ENCODE measurements around the gene MPZL1. TPM values are rescaled to one million over a fixed set of nuclear protein-coding genes. Genes with fewer than 3 reads are reported as not detected.

MPZL1 gene
- total and polyA plus RNA-seq, 12 donors = 12.1 to 101 (median 62.8) TPM

DNA sequence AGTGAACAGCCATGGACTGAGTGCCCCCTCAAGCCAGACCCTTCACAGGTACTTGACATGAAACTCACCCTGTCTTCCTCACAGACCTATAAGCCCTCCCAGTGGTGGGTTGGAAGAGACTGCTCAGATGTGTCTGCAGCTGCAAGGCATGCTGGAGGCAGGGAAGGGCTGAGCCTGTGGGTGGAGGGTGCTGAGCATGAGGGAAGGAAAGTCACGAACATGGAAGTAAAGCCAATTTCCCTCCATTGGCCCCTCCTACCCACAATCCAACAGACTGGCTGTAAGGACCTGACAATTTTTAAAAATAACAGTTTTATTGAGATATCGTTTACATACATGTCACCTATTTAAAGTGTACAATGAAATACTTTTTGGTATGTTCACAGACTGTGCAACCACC, 47.6 kb upstream of the MPZL1 start:
- Histone ChIP-seq H3K36me3 (replicated peaks in 1 of 2) (no peaks in the 10 kb centered on the region), H3K27me3 (no peaks in the 10 kb centered on the region), H3K27ac (no peak overlapping the region), H3K4me3 (no peak overlapping the region), H3K4me1 (replicated peaks in 1 of 2) (peaks cover 5 to 18% of the 10 kb centered on the region in 2 donors), H3K9me3 (replicated peaks in 1 of 3) (no peaks in the 10 kb centered on the region)
- TF ChIP-seq, protein P1, sequence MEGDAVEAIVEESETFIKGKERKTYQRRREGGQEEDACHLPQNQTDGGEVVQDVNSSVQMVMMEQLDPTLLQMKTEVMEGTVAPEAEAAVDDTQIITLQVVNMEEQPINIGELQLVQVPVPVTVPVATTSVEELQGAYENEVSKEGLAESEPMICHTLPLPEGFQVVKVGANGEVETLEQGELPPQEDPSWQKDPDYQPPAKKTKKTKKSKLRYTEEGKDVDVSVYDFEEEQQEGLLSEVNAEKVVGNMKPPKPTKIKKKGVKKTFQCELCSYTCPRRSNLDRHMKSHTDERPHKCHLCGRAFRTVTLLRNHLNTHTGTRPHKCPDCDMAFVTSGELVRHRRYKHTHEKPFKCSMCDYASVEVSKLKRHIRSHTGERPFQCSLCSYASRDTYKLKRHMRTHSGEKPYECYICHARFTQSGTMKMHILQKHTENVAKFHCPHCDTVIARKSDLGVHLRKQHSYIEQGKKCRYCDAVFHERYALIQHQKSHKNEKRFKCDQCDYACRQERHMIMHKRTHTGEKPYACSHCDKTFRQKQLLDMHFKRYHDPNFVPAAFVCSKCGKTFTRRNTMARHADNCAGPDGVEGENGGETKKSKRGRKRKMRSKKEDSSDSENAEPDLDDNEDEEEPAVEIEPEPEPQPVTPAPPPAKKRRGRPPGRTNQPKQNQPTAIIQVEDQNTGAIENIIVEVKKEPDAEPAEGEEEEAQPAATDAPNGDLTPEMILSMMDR (IDR thresholded peaks at IDR 0.05) = no peak
- TF ChIP-seq POLR2A (IDR thresholded peaks at IDR 0.05) = no peak
- DNase-seq = no peak
- intact Hi-C loops (cut with DNase I) = no loop called here
- WGBS, 4 donors = 74 to 80% (median 77%) methylated on average over 2 of the region's 2 CpGs

DNA sequence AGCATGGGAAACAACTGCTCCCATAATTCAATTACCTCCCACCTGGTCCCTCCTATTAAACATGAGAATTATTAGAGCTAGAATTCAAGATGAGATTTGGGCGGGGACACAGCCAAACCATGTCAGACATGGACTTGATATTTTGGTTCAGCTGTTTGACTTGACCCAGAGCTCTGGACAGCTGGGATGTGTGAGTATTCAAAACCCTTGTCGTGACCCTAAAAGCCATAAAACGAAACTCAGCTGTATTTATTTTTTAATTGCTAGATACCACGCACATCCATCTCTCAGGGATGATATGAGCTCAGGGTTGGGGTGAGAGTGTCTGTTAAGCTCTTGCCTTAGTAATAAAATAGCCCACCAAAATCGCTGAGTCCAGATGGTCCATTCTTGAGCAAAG, 46.3 kb upstream of the MPZL1 start:
- DNase-seq = no peak
- Histone ChIP-seq H3K27me3 (no peaks in the 10 kb centered on the region), H3K36me3 (replicated peaks in 1 of 2) (no peaks in the 10 kb centered on the region), H3K9me3 (replicated peaks in 1 of 3) (no peaks in the 10 kb centered on the region), H3K4me3 (no peak overlapping the region), H3K4me1 (replicated peaks in 1 of 2) (peaks cover 5 to 12% of the 10 kb centered on the region in 2 donors), H3K27ac (no peak overlapping the region)
- TF ChIP-seq, protein P1 (IDR thresholded peaks at IDR 0.05) = no peak
- no peak for TF ChIP-seq POLR2A (IDR thresholded peaks at IDR 0.05)
- intact Hi-C loops (cut with DNase I) = no loop called here
- 73 to 87% (median 81%) methylated on average over 5 of the region's 5 CpGs for WGBS, 4 donors

DNA sequence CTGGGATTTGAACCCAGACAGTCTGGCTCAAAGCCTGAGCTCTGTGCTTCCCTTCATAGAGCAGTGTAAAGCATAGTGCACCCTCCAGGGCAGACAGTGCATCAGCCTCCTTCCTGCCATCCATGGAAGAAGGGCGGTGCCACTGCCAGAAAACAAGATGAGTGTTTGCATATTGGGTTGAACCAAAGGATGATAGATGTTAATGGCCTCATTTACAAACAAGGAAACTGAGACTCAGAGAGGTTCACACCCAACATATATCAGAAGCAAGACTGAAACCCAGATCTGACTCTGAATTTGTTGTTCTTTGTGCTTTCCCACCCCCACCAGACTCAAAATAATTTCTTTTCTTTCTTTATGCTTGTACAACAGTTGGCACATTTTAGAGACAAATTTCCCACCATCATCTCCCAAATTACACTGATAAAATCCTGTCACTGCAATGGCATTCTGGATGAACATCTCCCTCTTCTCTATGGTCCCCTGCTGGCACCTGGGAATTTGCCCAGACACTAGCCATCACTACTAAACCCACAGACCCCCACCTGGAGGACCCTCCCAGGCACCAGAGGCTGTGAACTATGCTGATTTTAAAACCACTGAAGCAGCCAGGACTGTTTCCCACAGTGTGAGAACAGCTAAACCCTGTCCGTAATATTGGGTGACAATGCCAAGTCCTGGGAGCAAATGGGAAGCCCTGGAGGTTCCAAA, 45.4 kb upstream of the MPZL1 start:
- Histone ChIP-seq H3K36me3 (replicated peaks in 1 of 2) (no peaks in the 10 kb centered on the region), H3K4me1 (replicated peaks in 1 of 2) (peaks cover 3 to 14% of the 10 kb centered on the region in 2 donors), H3K27me3 (no peaks in the 10 kb centered on the region), H3K9me3 (replicated peaks in 1 of 3) (no peaks in the 10 kb centered on the region), H3K4me3 (no peak overlapping the region), H3K27ac (no peak overlapping the region)
- no peak for DNase-seq
- intact Hi-C loops (cut with DNase I) = no loop called here
- WGBS, 4 donors = 93 to 99% (median 94%) methylated on average over 1 to 2 of the region's 2 CpGs
- TF ChIP-seq, protein P1 (IDR thresholded peaks at IDR 0.05) = no peak
- TF ChIP-seq POLR2A (IDR thresholded peaks at IDR 0.05) = no peak

DNA sequence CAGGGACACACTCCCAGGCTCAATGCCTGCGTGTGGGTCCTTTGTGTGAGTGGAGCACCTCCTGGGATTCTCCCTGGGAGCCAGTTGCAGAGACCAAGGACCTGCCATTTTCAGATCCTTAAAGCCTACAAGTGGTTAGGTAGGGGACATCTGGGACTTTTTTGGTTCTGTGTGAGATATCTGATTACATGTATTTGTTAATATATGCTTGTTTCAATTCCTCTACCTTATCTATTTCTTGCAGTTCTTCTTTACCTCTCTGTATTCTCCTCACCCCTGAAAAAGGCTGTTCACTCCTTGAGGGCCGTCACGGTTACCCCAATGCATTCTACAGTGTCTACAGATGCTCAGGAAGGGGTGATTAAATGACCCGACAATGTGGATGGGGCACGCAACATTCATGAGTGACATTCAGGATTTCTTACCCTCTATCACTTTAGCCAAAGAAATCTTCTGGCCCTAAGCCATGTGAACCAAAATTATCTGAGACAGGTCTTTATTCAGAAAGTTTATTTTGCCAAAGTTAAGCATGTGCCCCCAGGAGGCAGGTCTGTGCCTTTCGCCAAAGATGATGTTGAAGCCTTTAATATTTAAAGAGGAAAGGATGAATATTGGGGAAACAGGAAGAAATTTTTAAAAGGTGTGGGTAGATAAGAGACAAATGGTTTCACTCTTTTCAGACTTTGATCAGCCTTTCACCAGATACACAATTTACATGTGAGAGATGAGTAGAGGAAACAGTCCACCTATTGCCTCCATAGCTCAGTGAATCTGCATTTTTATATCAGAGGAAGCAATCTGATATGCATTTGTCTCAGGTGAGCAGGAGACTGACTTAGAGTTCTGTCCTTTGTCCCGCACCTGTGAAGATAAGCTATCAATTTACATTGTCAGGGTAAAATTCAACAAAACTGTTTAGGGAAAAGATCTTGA, 44.6 kb upstream of the MPZL1 start:
- intact Hi-C loops (cut with DNase I) = no loop called here
- Histone ChIP-seq H3K4me1 (replicated peaks in 1 of 2) (peaks cover 0 to 10% of the 10 kb centered on the region in 2 donors), H3K9me3 (replicated peaks in 1 of 3) (no peaks in the 10 kb centered on the region), H3K27me3 (no peaks in the 10 kb centered on the region), H3K4me3 (no peak overlapping the region), H3K36me3 (replicated peaks in 1 of 2) (no peaks in the 10 kb centered on the region), H3K27ac (no peak overlapping the region)
- no peak for TF ChIP-seq POLR2A (IDR thresholded peaks at IDR 0.05)
- no peak for DNase-seq
- WGBS, 4 donors = 89 to 97% (median 92%) methylated on average over 6 to 7 of the region's 7 CpGs
